Panc1 (cell line): Measurements from ENCODE around the gene ZC3H12D. TPM values are rescaled to one million over a fixed set of nuclear protein-coding genes. Genes with fewer than 3 reads are reported as not detected.

Experiments
- ATAC-seq: fragments of 200-7000 bp; cut with Tn5 transposase; 2 replicates; pipeline ENCODE4 v1.9.1; 2020; ENCODE audit warnings: mild to moderate bottlenecking, moderate library complexity
- BruUV-seq: library from RNA; stranded (reverse); fragments of 400-500 nt; replicated peaks from 2 replicates; lab custom pipeline; 2021; lab: Mats Ljungman, UMichigan
- CTCF ChIA-PET: fragments of 300-600 bp; sonication (Branson Sonifier 250); formaldehyde crosslinking; loops from one replicate; lab custom pipeline; 2022; ENCODE audit warnings: antibody characterized with exemption; lab: Charles Lee
- POLR2A ChIA-PET: fragments of 300-600 bp; sonication (Branson Sonifier 250); formaldehyde crosslinking; loops from one replicate; lab custom pipeline; 2022; ENCODE audit warnings: antibody characterized with exemption; lab: Charles Lee
- DNase-seq: peaks from one replicate; pipeline ENCODE4 v3.0.0-alpha.2; 2010; ENCODE audit warnings: low read depth, low spot score
- H3K27ac ChIP-seq: 2 replicates; pipeline ENCODE4 v1.5.1; 2011; ENCODE audit warnings: mild to moderate bottlenecking, low read length, inconsistent platforms
- H3K27me3 ChIP-seq: fragments of 200-500 bp; sonication (Bioruptor generic); 2 replicates; pipeline ENCODE4 v1.6.0; 2014; ENCODE audit warnings: low read length, inconsistent platforms; ENCODE audit not compliant: control insufficient read depth, insufficient read depth
- H3K36me3 ChIP-seq: fragments of 200-500 bp; sonication (Bioruptor generic); 2 replicates; pipeline ENCODE4 v1.5.1; 2014; ENCODE audit warnings: inconsistent platforms, mild to moderate bottlenecking, low read length, moderate library complexity; ENCODE audit not compliant: control insufficient read depth, insufficient read depth
- H3K4me1 ChIP-seq: 2 replicates; pipeline ENCODE4 v1.5.1; 2011; ENCODE audit warnings: inconsistent platforms, mild to moderate bottlenecking, low read length, moderate library complexity; ENCODE audit not compliant: control insufficient read depth, insufficient read depth
- H3K4me3 ChIP-seq, 2 experiments: 2 replicates each; pipeline ENCODE4 v1.5.1; 2011 to 2012; ENCODE audit warnings: low read depth in 2 of 2, low read length in 2 of 2, mild to moderate bottlenecking in 2 of 2, inconsistent platforms in 1 of 2, moderate library complexity in 1 of 2
- H3K9me3 ChIP-seq: fragments of 200-500 bp; sonication (Bioruptor generic); 2 replicates; pipeline ENCODE4 v1.5.1; 2014; ENCODE audit warnings: low read depth, mild to moderate bottlenecking, inconsistent platforms, low read length, moderate library complexity; ENCODE audit not compliant: control insufficient read depth, insufficient read depth
- POLR2AphosphoS5 ChIP-seq: IDR thresholded peaks from 2 replicates; pipeline ENCODE4 v1.6.1; 2012; ENCODE audit warnings: mild to moderate bottlenecking, low read depth, low read length, moderate library complexity
- SIN3A ChIP-seq: IDR thresholded peaks from 2 replicates; pipeline ENCODE4 v1.6.1; 2012; ENCODE audit warnings: low read depth, mild to moderate bottlenecking, low read length, moderate library complexity, borderline replicate concordance; ENCODE audit not compliant: insufficient read depth
- TCF7L2 ChIP-seq: IDR thresholded peaks from 2 replicates; pipeline ENCODE4 v1.6.1; 2011; ENCODE audit warnings: mild to moderate bottlenecking, low read depth, low read length, inconsistent platforms
- in situ Hi-C: cut with HindIII; loops from 2 replicates; pipeline ENCODE4 v1.10.0; 2016; ENCODE audit warnings: low sequenced_read_pairs, low pct_unique_long_range_greater_than_20kb
- intact Hi-C: fragments of 100-400 bp; cut with micrococcal nuclease; formaldehyde crosslinking; loops from one replicate; pipeline ENCODE4 v1.10.0; 2022; ENCODE audit not compliant: unreplicated experiment
- total RNA-seq: library from RNA; stranded (reverse); gene quantifications from one replicate; pipeline ENCODE4 v1.2.1, GENCODE V29; 2021; ENCODE audit not compliant: unreplicated experiment
- TF ChIP-seq, protein P1 (sequence below): fragments of 450-650 bp; IDR thresholded peaks from 2 replicates; pipeline ENCODE4 v1.5.1; 2017; ENCODE audit warnings: mild to moderate bottlenecking
- TF ChIP-seq, protein P2 (sequence below), 2 experiments: IDR thresholded peaks; 2 replicates each; pipeline ENCODE4 v1.6.1; 2011 to 2012; ENCODE audit warnings: low read depth in 2 of 2, control low read depth in 1 of 2, low read length in 1 of 2, mild to moderate bottlenecking in 1 of 2, moderate library complexity in 1 of 2; ENCODE audit not compliant: insufficient read depth in 1 of 2

ZC3H12D gene
- total RNA-seq, 1 experiment from 2014 or later: 0.26 TPM

DNA sequence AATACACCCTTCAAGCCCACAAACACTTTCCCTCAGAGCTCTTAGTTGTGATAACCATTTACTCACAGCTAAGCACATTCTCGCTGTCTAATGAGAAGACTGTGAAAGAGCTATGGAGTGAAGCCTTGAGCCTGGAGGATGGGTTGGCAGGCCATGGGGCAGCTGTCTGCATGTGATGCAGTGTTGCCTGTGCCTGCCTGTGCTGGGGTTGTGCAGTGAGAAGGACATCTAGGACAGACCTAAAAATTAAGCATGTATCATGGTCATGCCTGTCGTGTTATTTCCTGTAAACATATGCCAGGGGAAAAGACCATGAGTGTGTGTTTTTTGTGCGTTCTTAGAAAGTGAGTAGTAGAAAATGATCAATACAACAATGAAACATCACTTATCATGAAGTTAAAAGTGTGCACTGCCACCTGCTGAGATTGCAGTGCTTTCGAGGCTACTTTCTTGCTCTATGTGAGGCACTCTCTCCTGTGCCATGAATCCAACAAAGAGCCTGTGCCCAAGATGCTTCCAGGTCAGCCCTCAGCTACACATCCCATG is 8.1 kb upstream of the ZC3H12D start:
- H3K9me3 ChIP-seq: no peaks in the 10 kb centered on the region
- BruUV-seq: no TSS peak
- in situ Hi-C loops: no loop called here
- no peak for ATAC-seq
- H3K36me3 ChIP-seq: no peaks in the 10 kb centered on the region
- ChIA-PET CTCF (no interaction called here), POLR2A (no interaction called here)
- peaks cover 3% of the 10 kb centered on the region; the same call in 1 of the 2 replicates for H3K4me1 ChIP-seq
- H3K27ac ChIP-seq: no peak overlapping the region
- no peak overlapping the region for H3K4me3 ChIP-seq
- intact Hi-C loops: no loop called here
- TF ChIP-seq, protein P1, sequence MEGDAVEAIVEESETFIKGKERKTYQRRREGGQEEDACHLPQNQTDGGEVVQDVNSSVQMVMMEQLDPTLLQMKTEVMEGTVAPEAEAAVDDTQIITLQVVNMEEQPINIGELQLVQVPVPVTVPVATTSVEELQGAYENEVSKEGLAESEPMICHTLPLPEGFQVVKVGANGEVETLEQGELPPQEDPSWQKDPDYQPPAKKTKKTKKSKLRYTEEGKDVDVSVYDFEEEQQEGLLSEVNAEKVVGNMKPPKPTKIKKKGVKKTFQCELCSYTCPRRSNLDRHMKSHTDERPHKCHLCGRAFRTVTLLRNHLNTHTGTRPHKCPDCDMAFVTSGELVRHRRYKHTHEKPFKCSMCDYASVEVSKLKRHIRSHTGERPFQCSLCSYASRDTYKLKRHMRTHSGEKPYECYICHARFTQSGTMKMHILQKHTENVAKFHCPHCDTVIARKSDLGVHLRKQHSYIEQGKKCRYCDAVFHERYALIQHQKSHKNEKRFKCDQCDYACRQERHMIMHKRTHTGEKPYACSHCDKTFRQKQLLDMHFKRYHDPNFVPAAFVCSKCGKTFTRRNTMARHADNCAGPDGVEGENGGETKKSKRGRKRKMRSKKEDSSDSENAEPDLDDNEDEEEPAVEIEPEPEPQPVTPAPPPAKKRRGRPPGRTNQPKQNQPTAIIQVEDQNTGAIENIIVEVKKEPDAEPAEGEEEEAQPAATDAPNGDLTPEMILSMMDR: no peak
- TF ChIP-seq POLR2AphosphoS5 (no peak), TCF7L2 (no peak), SIN3A (no peak)
- TF ChIP-seq, protein P2, sequence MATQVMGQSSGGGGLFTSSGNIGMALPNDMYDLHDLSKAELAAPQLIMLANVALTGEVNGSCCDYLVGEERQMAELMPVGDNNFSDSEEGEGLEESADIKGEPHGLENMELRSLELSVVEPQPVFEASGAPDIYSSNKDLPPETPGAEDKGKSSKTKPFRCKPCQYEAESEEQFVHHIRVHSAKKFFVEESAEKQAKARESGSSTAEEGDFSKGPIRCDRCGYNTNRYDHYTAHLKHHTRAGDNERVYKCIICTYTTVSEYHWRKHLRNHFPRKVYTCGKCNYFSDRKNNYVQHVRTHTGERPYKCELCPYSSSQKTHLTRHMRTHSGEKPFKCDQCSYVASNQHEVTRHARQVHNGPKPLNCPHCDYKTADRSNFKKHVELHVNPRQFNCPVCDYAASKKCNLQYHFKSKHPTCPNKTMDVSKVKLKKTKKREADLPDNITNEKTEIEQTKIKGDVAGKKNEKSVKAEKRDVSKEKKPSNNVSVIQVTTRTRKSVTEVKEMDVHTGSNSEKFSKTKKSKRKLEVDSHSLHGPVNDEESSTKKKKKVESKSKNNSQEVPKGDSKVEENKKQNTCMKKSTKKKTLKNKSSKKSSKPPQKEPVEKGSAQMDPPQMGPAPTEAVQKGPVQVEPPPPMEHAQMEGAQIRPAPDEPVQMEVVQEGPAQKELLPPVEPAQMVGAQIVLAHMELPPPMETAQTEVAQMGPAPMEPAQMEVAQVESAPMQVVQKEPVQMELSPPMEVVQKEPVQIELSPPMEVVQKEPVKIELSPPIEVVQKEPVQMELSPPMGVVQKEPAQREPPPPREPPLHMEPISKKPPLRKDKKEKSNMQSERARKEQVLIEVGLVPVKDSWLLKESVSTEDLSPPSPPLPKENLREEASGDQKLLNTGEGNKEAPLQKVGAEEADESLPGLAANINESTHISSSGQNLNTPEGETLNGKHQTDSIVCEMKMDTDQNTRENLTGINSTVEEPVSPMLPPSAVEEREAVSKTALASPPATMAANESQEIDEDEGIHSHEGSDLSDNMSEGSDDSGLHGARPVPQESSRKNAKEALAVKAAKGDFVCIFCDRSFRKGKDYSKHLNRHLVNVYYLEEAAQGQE (IDR thresholded peaks at IDR 0.05; ENCODE audit: insufficient read depth in 1 of 2, low read depth in 2 of 2, low read length in 1 of 2): no peak
- no peak for DNase-seq
- no peaks in the 10 kb centered on the region for H3K27me3 ChIP-seq

DNA sequence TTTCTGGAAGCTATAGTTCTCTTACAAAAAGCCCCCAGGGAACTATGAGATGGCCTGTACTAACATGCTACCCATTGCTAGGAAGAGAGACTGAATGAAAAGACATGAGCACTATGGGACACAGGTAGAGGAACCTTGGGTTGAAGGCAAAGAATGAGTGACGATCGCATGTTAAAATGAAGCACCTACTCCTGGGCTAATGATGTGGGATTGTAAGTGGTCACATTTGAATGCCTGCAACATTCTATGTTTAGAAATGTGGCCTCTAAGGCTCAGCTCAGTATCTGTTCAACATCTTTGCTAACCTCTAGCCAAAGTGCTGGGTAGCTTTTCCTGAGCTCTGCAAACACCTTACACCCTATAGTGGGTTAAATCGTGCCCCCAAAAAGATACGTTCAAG is 5.2 kb upstream of the ZC3H12D start:
- no peak for ATAC-seq
- no TSS peak for BruUV-seq
- no peak for DNase-seq
- Histone ChIP-seq H3K27me3 (no peaks in the 10 kb centered on the region), H3K27ac (no peak overlapping the region), H3K36me3 (no peaks in the 10 kb centered on the region), H3K4me1 (no peaks in the 10 kb centered on the region), H3K9me3 (no peaks in the 10 kb centered on the region), H3K4me3 (no peak overlapping the region)
- in situ Hi-C loops (no loop called here), intact Hi-C loops (no loop called here)
- ChIA-PET POLR2A (no interaction called here), CTCF (interaction anchor here (0.6 kb wide), 1 partner anchor 76 kb away, joined by 3 read pairs; no protein-coding TSS in a partner anchor)
- TF ChIP-seq SIN3A (no peak), POLR2AphosphoS5 (no peak), TCF7L2 (no peak)
- TF ChIP-seq, protein P1: no peak
- TF ChIP-seq, protein P2 (IDR thresholded peaks at IDR 0.05; ENCODE audit: insufficient read depth in 1 of 2, low read depth in 2 of 2, low read length in 1 of 2): no peak
